ENCODE data around the gene HAPLN1. TPM values are rescaled to one million over a fixed set of nuclear protein-coding genes. Genes with fewer than 3 reads are reported as not detected.

The HAPLN1 gene
- 0.16 and 9.4 TPM in 2 replicates for total RNA-seq

GRCh38 chr5:83720836-83721537 lies at the start of gene HAPLN1:
TSS of gene HAPLN1 (minus strand) at chr5:83720855. CDS start at chr5:83673523, 47,332 bp downstream.

Other genes with a start within 250 kb of the HAPLN1 start
- gene VCAN, start 249.1 kb downstream of the HAPLN1 start, total RNA-seq = 261 and 757 TPM in 2 replicates